Trophoblast cell (in vitro differentiated cells and primary cell): ENCODE results near the gene RAMP3.

ENCODE experiments used
- DNase-seq, 2 donors: peaks; one replicate each; pipeline ENCODE4 v3.0.0-alpha.2; 2016
- H2AFZ ChIP-seq: 2 replicates; pipeline ENCODE4 v1.6.1; 2013; ENCODE audit warnings: low read length, moderate library complexity, mild to moderate bottlenecking; ENCODE audit not compliant: insufficient read depth, poor library complexity
- H2AK5ac ChIP-seq: 2 replicates; pipeline ENCODE4 v1.6.1; 2013; ENCODE audit warnings: mild to moderate bottlenecking, low read length
- H2BK120ac ChIP-seq: 2 replicates; pipeline ENCODE4 v1.6.1; 2013; ENCODE audit warnings: low read length, mild to moderate bottlenecking, moderate library complexity; ENCODE audit not compliant: insufficient read depth, poor library complexity
- H2BK12ac ChIP-seq: 2 replicates; pipeline ENCODE4 v1.6.1; 2013; ENCODE audit warnings: mild to moderate bottlenecking, low read length, moderate library complexity
- H2BK5ac ChIP-seq: 2 replicates; pipeline ENCODE4 v1.6.1; 2013; ENCODE audit warnings: low read length, low read depth, moderate library complexity, mild to moderate bottlenecking; ENCODE audit not compliant: poor library complexity
- H3K14ac ChIP-seq: 2 replicates; pipeline ENCODE4 v1.6.1; 2013; ENCODE audit warnings: mild to moderate bottlenecking, low read length
- H3K18ac ChIP-seq: 2 replicates; pipeline ENCODE4 v1.6.1; 2013; ENCODE audit warnings: mild to moderate bottlenecking, low read length
- H3K23ac ChIP-seq: 2 replicates; pipeline ENCODE4 v1.6.1; 2013; ENCODE audit warnings: low read length
- H3K27ac ChIP-seq: 2 replicates; pipeline ENCODE4 v1.5.1; 2013; ENCODE audit warnings: low read depth, mild to moderate bottlenecking, inconsistent platforms, low read length, moderate library complexity
- H3K27me3 ChIP-seq: 2 replicates; pipeline ENCODE4 v1.6.1; 2013; ENCODE audit warnings: inconsistent platforms, mild to moderate bottlenecking, low read length, moderate library complexity; ENCODE audit not compliant: insufficient read depth
- H3K36me3 ChIP-seq, 2 experiments: 1 replicate in 1 of 2; 2 replicates in 1 of 2; pipeline ENCODE4 v1.6.1; 2013; ENCODE audit warnings: low read length in 2 of 2, mild to moderate bottlenecking in 2 of 2, moderate library complexity in 1 of 2; ENCODE audit not compliant: insufficient read depth in 2 of 2, control insufficient read depth in 1 of 2
- H3K4ac ChIP-seq: 2 replicates; pipeline ENCODE4 v1.6.1; 2013; ENCODE audit warnings: low read depth, mild to moderate bottlenecking, low read length, moderate library complexity
- H3K4me1 ChIP-seq, 2 experiments: 1 replicate in 1 of 2; 2 replicates in 1 of 2; pipeline ENCODE4 v1.6.1; 2013; ENCODE audit warnings: low read length in 2 of 2, mild to moderate bottlenecking in 2 of 2, moderate library complexity in 1 of 2; ENCODE audit not compliant: insufficient read depth in 2 of 2, control insufficient read depth in 1 of 2
- H3K4me2 ChIP-seq: 2 replicates; pipeline ENCODE4 v1.6.1; 2013; ENCODE audit warnings: inconsistent platforms, mild to moderate bottlenecking, low read length, moderate library complexity
- H3K4me3 ChIP-seq: 2 replicates; pipeline ENCODE4 v1.5.1; 2013; ENCODE audit warnings: mild to moderate bottlenecking, low read depth, low read length, inconsistent platforms
- H3K79me1 ChIP-seq: one replicate; pipeline ENCODE4 v1.6.1; 2013; ENCODE audit warnings: low read length
- H3K79me2 ChIP-seq: 2 replicates; pipeline ENCODE4 v1.6.1; 2013; ENCODE audit warnings: low read length, mild to moderate bottlenecking; ENCODE audit not compliant: control insufficient read depth, insufficient read depth, poor library complexity
- H3K9ac ChIP-seq: 2 replicates; pipeline ENCODE4 v1.6.1; 2013; ENCODE audit warnings: mild to moderate bottlenecking, low read length
- H3K9me3 ChIP-seq: 2 replicates; pipeline ENCODE4 v1.6.1; 2013; ENCODE audit warnings: low read depth, mild to moderate bottlenecking, control low read depth, inconsistent platforms, low read length; ENCODE audit not compliant: insufficient read depth
- H4K12ac ChIP-seq: 2 replicates; pipeline ENCODE4 v1.6.1; 2013; ENCODE audit warnings: low read depth, mild to moderate bottlenecking, low read length, moderate library complexity
- H4K8ac ChIP-seq: 2 replicates; pipeline ENCODE4 v1.6.1; 2013; ENCODE audit warnings: low read depth, mild to moderate bottlenecking, low read length, moderate library complexity
- H4K91ac ChIP-seq: one replicate; pipeline ENCODE4 v1.6.1; 2013; ENCODE audit warnings: low read depth, mild to moderate bottlenecking, low read length, moderate library complexity
- whole genome bisulfite sequencing: extraction: QIAGEN DNeasy Blood & Tissue Kit; methylation state at CpG from one replicate; pipeline ENCODE4 v1.1.7; 2013; ENCODE audit warnings: missing lambda C conversion rate; ENCODE audit not compliant: insufficient read length, insufficient coverage; ENCODE audit errors: extremely low coverage; 5-methylcytosine and 5-hydroxymethylcytosine counted together

Gene RAMP3

GRCh38 chr7:45212606-45213005 lies 55.0 kb downstream of the RAMP3 start:
- Histone ChIP-seq H3K23ac (no peak overlapping the region), H3K27ac (no peak overlapping the region)

GRCh38 chr7:45215601-45216062 lies 58.0 kb downstream of the RAMP3 start:
- no peak overlapping the region for H3K14ac ChIP-seq
- H3K4ac ChIP-seq: no peak overlapping the region
- no peak overlapping the region for H2BK5ac ChIP-seq
- no peak for DNase-seq
- H3K27me3 ChIP-seq: no peaks in the 10 kb centered on the region
- no peak overlapping the region for H2AK5ac ChIP-seq
- no peaks in the 10 kb centered on the region for H3K4me1 ChIP-seq
- no peaks in the 10 kb centered on the region for H3K79me2 ChIP-seq
- H3K4me2 ChIP-seq: no peak overlapping the region
- H3K4me3 ChIP-seq: no peak overlapping the region
- no peak overlapping the region for H3K9ac ChIP-seq
- no peak overlapping the region for H2BK120ac ChIP-seq
- no peaks in the 10 kb centered on the region for H3K9me3 ChIP-seq
- H2AFZ ChIP-seq: no peak overlapping the region
- no peak overlapping the region for H4K12ac ChIP-seq
- no peak overlapping the region for H4K91ac ChIP-seq
- H3K36me3 ChIP-seq: no peaks in the 10 kb centered on the region
- H2BK12ac ChIP-seq: no peak overlapping the region
- no peak overlapping the region for H3K27ac ChIP-seq
- no peak overlapping the region for H3K23ac ChIP-seq
- no peak overlapping the region for H3K18ac ChIP-seq
- no peak overlapping the region for H4K8ac ChIP-seq
- no peaks in the 10 kb centered on the region for H3K79me1 ChIP-seq
- WGBS: no CpG with 5 or more reads among the region's 8 CpGs

More at GRCh38 chr7:45212606-45213005, 55.0 kb downstream of the RAMP3 start:
- Histone ChIP-seq H3K4me2 (no peak overlapping the region), H3K9me3 (no peaks in the 10 kb centered on the region), H2BK120ac (no peak overlapping the region), H3K79me1 (no peaks in the 10 kb centered on the region), H2BK12ac (no peak overlapping the region), H2BK5ac (no peak overlapping the region), H4K91ac (no peak overlapping the region), H3K36me3 (no peaks in the 10 kb centered on the region), H3K79me2 (no peaks in the 10 kb centered on the region), H2AFZ (no peak overlapping the region), H3K4me3 (no peak overlapping the region), H3K4ac (no peak overlapping the region), H4K8ac (no peak overlapping the region), H3K27me3 (no peaks in the 10 kb centered on the region), H3K4me1 (no peaks in the 10 kb centered on the region), H2AK5ac (no peak overlapping the region), H3K9ac (no peak overlapping the region), H4K12ac (no peak overlapping the region), H3K14ac (no peak overlapping the region), H3K18ac (no peak overlapping the region)
- no peak for DNase-seq
- no CpG with 5 or more reads among the region's 5 CpGs for WGBS

- Histone ChIP-seq H3K79me1 (no peaks in the 10 kb centered on the region), H2AFZ (no peak overlapping the region), H4K8ac (no peak overlapping the region), H3K9ac (no peak overlapping the region), H2BK120ac (no peak overlapping the region), H3K4ac (no peak overlapping the region), H3K9me3 (no peaks in the 10 kb centered on the region), H3K14ac (no peak overlapping the region), H2BK5ac (no peak overlapping the region), H2BK12ac (no peak overlapping the region), H3K79me2 (no peaks in the 10 kb centered on the region), H3K18ac (no peak overlapping the region), H3K23ac (no peak overlapping the region), H2AK5ac (no peak overlapping the region), H3K4me1 (no peaks in the 10 kb centered on the region), H3K27ac (no peak overlapping the region), H4K12ac (no peak overlapping the region), H4K91ac (no peak overlapping the region), H3K36me3 (no peaks in the 10 kb centered on the region), H3K4me2 (no peak overlapping the region), H3K4me3 (no peak overlapping the region), H3K27me3 (no peaks in the 10 kb centered on the region)
- DNase-seq: no peak
- no CpG with 5 or more reads among the region's 7 CpGs for WGBS
These were observed 58.6 kb downstream of the RAMP3 start for GRCh38 chr7:45216181-45216580.

GRCh38 chr7:45216622-45217165 lies 59.1 kb downstream of the RAMP3 start:
- no peak overlapping the region for H3K27ac ChIP-seq
- H2AK5ac ChIP-seq: no peak overlapping the region
- no peak overlapping the region for H3K9ac ChIP-seq
- no peak overlapping the region for H2BK5ac ChIP-seq
- H3K14ac ChIP-seq: no peak overlapping the region
- no peak for DNase-seq
- no peak overlapping the region for H3K4me3 ChIP-seq
- no peak overlapping the region for H3K23ac ChIP-seq
- no peak overlapping the region for H4K91ac ChIP-seq
- no peaks in the 10 kb centered on the region for H3K79me1 ChIP-seq
- H3K4me1 ChIP-seq: no peaks in the 10 kb centered on the region
- H4K8ac ChIP-seq: no peak overlapping the region
- whole genome bisulfite sequencing: no CpG with 5 or more reads among the region's 11 CpGs
- no peak overlapping the region for H4K12ac ChIP-seq
- no peaks in the 10 kb centered on the region for H3K36me3 ChIP-seq
- H2AFZ ChIP-seq: no peak overlapping the region
- H3K4ac ChIP-seq: no peak overlapping the region
- no peak overlapping the region for H3K18ac ChIP-seq
- H2BK12ac ChIP-seq: no peak overlapping the region
- H2BK120ac ChIP-seq: no peak overlapping the region
- no peaks in the 10 kb centered on the region for H3K79me2 ChIP-seq
- H3K4me2 ChIP-seq: no peak overlapping the region
- H3K27me3 ChIP-seq: no peaks in the 10 kb centered on the region
- H3K9me3 ChIP-seq: no peaks in the 10 kb centered on the region
